Loucy (cell line): ENCODE results near the gene HOXC11.

Experiments used
- EZH2phosphoT487 ChIP-seq: fragments of 200-600 bp; IDR thresholded peaks from 2 replicates; pipeline ENCODE4 v1.6.1; 2018; ENCODE audit warnings: antibody characterized with exemption, mild to moderate bottlenecking, moderate library complexity, borderline replicate concordance
- TF ChIP-seq, protein P1 (sequence below): fragments of 200-600 bp; sonication (generic); conservative IDR thresholded peaks from 2 replicates; pipeline ENCODE4 v1.5.1; 2014; ENCODE audit warnings: mild to moderate bottlenecking, antibody characterized with exemption, low read length

DNA sequence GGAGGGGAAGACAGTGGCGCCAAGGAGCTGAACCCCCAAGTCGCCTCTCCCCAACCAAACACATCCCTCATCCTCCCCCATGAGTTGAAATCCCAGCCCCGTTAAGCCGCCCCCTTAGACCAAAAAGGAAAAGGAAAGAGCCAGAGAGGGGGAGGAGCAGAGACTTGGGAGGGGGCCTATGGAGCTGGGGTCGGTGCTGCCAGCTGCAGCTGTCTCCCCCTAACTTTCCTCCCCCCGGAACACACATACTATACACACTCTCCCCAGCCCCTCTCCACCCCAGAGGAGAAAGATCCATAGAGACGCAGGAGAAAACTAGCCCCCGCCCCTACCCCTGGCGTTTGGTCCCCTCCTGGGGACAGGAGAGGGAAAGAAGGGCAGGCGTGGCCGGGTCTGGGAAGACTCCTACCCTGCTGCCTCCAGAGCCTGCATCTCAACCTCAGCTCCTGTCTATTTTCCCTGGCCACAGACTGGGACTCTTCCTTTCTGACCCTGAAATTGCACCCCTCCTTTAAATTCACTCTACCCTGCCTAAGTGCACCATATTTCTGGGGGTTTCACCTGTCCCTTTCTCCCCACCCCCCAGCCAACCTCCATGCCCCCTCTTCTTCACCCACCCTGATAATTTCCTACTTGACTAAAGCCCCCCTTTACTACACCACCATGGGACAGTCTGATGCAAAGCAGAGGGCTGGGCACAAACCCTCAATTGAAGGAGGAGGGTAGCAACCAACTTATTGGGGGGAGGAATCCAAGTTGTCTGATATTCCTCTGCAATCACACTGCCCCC lies 25.4 kb downstream of the HOXC11 start:
- TF ChIP-seq, protein P1, sequence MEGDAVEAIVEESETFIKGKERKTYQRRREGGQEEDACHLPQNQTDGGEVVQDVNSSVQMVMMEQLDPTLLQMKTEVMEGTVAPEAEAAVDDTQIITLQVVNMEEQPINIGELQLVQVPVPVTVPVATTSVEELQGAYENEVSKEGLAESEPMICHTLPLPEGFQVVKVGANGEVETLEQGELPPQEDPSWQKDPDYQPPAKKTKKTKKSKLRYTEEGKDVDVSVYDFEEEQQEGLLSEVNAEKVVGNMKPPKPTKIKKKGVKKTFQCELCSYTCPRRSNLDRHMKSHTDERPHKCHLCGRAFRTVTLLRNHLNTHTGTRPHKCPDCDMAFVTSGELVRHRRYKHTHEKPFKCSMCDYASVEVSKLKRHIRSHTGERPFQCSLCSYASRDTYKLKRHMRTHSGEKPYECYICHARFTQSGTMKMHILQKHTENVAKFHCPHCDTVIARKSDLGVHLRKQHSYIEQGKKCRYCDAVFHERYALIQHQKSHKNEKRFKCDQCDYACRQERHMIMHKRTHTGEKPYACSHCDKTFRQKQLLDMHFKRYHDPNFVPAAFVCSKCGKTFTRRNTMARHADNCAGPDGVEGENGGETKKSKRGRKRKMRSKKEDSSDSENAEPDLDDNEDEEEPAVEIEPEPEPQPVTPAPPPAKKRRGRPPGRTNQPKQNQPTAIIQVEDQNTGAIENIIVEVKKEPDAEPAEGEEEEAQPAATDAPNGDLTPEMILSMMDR = no peak
- TF ChIP-seq EZH2phosphoT487 = no peak
